NCI-H2227 (cell line): ENCODE measurements around the gene SSBP2.
A peak's percentile ranks its signal among the peaks of the same experiment; 100 is the strongest.

Experiments
- DNase-seq: peaks from one replicate; lab custom pipeline; 2025; ENCODE audit not compliant: unreplicated experiment; lab: John Stamatoyannopoulos, UW

The SSBP2 gene

DNA sequence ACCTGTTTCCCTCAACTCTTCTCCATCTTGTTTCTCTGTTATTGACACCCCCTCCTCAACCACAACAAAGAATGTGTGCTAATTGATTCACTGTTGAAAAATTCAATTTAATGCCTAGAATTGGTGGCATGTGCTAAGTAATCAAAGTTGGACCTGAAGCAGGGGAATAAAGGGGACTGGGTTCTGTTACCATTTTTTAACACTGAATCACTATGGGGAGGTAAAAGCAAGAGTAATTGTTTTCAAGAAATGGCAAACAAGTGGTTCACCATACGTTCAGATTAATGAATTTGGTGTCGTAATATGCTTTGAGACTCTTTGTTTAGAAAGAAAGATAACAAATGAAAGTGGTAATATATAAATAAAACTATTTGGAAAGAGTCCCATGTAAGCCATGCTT, 17.0 kb upstream of the SSBP2 start:
- DNase-seq, result no peak

DNA sequence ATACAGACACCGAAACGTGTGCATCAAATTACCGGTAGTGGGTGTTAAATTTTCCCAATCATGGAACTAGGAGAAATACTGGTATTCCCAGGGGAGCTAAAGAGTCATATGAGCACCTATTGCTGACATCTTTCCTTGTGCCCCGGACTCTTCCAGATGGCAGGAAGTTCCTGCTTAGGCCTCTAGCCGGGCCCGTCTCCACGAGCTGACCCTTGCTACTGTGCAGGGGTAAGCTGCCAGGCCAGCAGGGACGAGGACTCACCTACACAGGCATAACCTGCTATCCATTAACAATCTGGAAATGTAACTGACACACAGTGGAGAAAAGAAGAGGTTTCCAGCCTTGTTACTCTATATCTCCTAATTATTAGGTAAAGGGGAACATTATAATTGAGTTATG, 16.2 kb upstream of the SSBP2 start:
- no peak for DNase-seq

DNA sequence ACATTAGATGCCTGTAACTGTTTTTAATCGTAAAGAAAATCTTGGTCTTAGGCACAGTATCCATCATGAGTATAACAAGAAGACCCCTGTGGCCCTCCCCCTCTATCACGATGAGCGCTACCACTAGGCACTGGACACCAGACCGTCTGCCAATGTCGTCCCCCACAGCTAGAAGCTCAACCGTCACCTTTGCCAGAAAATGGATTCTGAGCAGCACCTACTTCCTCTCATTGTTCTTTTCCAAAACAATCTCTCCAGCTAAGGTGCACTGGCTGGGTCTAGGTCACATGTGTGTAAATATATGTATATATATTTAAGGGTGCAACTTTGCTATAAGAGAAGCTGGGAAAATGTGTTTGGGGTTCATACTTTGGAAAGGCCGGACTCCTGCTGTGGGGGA, 15.7 kb upstream of the SSBP2 start:
- DNase-seq, result no peak

DNA sequence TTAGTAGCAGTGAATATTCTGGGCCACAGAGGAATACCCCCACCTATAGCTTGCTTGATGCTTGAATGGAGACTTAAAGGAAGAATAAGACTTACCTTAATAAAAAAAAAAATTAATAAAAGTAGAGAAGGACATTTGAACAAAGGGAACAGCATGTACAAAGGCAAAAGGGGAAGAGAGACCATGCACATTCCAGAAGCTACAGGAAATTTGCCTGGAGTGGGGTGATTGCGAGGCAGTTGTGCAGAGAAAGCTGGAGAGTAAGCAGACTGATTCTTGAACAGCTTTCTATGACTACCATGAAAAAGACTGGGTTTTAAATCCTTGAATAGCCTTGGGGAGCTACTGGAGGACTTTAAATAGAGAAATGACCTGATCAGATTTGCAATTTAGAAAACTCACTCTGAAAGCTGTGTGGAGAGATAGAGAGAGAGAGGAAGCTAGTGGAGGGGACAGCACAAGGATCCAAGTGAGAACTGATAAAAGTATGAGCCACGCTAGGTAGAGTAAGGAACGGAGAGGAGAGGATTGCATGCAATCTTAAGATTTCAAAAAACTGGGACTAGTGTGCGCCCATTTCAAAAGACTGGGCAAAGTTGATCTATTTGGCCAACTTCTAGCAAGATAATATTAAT, 12.5 kb upstream of the SSBP2 start:
- no peak for DNase-seq

DNA sequence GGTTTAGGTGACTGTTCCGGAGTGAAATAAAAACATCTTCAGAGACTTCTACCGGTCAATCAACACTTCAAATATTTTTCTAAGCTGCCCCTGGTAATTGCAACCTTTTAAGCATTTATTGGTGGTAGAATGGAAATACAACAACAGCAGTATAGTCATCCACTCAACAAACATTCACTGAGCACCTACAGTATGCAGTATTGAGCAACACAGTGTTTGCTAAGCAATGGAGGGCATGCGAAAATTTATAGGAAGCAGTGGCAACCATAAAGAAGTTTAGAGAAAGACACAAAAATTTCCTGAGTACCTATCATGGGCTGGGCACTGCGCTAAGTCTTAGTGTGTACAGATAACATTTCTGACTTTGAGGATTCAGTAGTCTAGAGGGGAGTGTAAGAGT, 12.0 kb upstream of the SSBP2 start:
- DNase-seq, result no peak

DNA sequence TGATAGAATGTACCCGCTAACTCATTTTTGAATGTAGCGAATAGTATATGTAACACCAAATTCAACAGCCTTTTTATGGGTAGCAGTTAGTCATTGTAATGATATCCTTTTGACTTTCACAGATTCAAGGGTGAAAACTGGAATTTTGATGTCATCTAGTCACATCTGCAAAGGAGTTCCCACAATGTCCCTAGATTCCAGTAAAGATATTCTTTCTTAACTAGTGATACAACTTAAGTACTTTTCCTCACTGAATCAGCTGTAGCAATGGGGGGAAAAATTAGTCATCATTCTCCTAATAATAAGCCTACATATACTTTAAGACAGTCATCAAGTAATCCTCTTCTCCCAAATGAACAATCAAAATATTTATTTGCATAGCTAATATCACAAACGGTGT, 11.5 kb upstream of the SSBP2 start:
- DNase-seq, result no peak

DNA sequence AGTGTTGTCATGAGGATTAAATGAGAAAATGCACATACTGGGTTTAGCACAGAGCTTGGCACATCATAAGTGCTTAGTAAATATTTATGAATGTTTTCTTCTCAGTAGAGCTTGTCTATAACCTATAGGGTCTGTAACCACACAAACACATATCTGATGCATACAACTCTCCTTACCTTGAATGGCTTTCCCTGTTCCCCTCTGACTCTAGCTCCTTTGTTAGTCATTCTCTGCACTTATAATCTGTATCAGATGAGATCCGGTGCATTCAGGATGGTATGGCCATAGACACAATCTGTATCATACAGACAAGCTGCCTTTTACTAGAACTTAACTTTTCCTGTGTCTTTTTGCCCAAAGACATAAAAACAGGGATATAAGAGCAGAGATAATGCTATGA, 11.1 kb upstream of the SSBP2 start:
- no peak for DNase-seq

DNA sequence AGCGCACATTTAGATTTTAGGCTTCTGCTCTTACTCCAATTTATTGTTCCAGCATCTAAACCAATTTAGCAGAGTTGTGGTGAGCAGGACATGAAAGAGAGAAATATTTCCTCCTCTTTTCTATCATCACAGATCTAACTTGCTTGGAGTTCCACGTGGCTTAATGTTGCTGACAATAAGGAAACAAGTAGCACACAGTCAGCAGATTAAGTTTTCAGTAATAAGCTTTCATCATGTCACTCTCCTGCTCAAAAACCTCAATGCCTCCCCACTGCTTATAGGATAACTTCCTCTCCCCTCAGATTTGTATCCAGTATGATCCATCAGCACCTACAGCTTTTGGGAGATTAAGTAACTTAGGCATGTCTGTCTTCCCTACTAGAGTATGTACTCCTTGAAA, 10.4 kb upstream of the SSBP2 start:
- no peak for DNase-seq

DNA sequence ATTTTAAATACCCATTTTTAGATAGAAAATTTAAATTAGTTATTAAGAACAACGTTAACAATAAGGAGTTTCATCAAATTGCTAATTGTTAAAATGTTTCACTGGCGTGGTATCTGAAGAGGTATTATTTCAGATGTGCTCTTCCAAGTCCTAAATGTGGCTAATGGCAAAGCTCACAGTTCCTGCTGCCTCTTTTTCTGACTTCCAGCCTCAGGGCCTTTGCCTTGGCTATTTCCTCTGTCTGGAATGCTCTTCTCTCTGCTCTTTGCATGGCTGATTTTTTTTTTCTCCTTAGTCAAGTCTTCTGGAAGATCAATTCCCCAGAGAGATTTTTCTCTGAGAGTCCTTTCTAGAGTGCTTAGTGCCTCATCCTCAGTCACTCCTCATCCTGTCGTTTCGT, 9.6 kb upstream of the SSBP2 start:
- DNase-seq, result no peak

DNA sequence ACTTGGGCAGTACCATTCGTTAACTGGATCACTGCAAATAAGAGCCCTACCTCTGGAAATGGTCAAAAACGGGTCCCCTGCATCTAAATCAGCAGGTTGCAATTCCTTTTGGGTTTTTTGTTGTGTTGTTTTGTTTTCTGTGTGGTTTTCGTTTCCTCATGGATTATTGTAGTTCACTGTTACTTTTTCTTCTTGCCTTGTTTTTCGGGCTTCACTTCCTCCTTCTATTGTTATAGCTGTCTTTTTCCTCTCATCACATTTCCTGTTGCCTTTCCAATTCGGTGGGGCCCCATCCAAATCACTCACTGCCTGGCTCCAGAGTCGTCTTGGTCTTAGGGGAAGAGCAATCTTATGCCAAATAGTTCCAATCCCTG, 8.7 kb upstream of the SSBP2 start:
- no peak for DNase-seq

DNA sequence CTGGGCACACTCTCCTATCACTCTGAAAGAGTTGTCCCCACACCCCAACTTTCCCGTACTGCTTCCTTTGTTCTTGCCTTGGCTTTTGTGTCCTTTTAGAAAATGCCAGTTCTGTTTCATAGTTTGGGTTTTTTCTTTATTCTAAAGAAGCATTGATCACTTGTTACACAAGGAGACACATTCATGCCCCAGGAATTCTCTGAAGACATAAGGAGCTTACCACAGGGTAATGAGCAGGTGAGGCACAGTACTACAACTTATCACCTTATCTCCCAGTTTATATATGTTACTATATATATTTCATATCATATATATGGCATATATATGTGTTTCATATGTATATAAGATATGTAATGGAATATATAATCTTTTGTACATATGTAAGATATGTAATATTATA, 6.5 kb upstream of the SSBP2 start:
- DNase-seq, result no peak

DNA sequence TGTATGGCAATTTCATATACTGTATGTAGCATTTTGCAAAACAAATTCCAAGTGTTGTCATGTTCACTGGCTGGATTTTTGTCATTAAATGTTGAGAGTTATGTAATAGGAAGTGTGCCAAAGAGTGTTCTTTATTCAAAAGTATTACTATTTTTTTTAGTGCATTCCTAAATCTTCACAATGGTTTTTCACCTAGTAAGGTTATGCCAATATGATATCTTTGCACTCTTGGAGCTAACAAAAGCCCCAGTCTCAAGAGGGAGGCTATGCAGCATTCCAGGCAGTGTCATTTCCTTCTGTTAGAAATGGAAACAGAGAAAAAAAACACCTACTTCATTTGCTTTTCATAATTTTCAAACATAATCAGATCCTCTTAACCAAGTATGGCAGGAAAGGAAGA, 5.1 kb upstream of the SSBP2 start:
- DNase-seq, result no peak

DNA sequence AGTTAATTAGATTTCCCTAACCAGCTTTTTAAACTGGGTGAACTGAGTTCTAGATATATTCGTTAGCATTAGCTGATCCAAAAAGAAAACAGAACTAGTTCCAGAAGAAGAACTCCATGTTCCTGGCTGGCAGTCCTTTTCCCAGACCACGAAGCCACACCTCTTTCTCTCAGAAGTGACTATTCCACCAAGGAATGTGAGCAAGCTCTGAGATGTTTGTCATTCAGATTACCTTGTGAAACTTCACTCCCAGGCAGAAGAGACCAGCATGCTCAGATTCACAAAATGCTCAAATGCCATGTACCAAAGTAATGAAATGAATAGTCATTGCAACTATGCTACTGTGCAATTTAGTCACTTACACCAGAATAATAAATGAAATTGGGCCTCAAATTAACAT, 4.4 kb upstream of the SSBP2 start:
- no peak for DNase-seq

DNA sequence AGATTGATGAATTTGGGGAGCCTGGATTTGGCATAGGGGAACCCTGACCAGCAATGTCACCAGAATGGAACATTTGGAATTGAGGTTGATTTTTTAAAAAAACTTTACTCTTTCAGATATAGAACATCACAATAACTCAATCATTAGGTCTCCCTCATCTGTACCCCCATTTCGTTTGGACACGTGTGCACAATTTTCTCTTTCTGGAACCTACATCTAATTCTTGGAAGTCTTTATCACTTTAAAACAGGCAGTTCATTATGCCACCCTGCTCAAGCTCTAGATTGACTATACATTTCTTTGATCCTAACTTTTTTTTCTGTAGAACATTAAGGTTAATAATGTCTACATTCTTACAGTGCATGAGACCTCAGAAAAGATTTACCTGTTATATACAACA, 3.7 kb upstream of the SSBP2 start:
- DNase-seq, result no peak

DNA sequence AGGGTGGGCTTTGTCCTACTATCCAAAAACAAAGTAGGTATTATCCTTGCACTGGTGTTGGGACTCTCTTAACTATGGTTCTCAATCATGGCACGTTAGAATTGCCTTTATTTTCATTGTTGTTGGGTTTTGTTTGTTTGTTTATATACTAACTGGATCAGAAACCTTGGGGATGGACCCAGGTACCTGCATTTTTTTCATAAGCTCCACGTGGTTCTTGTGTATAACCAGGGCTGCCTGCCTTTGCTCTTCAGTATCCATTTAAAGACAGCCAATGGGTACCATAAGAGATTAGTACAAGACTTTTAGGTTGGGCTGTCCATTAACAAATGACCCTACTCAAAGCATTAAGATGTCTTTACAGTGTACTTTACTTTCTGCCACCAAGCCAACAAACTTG, 2.5 kb upstream of the SSBP2 start:
- DNase-seq, result no peak

DNA sequence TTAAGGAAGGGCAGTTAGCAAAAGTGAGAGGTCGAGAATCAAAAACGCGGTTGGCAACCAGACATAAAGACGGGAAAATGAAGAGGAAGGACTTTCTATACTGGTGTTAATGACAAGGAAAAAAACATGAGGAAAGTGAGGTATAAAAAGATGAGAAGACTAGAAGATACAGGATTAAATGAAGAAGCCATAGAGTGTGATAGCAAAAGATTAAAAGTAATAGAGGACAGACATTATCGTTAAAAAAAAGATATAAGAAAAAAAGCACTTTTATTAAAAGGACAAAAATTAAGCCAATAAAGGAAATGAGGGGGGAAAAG, 1.7 kb upstream of the SSBP2 start:
- DNase-seq, result no peak

DNA sequence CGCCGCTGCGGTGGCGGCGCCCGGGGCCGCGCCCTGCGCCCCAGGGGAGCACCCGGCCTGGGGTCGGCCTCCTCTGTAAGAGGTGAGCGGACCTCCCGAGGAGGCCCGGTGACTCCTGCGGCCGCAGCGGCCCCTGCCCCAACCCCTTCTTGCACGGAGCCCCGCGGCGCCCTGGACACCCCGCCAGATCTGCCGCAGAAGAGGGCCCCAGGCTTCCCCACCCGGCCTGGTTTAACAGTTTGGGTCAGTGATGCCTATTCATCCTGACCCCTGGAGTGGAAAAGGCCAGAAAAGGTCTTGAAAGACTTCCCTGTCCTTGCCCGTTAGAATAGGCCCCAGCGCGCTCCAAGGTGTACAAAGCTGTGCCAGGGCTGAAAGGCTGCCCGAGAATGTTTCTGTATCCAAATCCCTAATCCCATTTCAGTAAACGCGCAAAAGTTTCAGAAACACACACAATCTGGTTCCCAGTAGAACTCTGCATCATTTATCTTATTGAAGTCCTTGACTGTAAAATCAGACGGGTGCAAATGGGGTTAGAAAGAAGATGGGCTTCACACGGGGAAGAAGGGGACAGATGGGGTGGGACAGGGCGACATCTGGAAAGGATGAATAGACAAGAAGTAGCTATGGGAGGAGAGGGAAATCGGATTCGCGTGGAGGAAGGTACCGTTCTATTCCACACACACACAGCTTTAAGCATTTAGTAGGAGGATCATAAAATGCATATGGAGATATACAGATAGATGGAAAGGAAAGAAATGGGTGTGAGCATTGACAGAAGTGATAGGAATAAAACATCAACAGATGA, 1.1 kb upstream of the SSBP2 start:
- peak; percentile 38 for DNase-seq

DNA sequence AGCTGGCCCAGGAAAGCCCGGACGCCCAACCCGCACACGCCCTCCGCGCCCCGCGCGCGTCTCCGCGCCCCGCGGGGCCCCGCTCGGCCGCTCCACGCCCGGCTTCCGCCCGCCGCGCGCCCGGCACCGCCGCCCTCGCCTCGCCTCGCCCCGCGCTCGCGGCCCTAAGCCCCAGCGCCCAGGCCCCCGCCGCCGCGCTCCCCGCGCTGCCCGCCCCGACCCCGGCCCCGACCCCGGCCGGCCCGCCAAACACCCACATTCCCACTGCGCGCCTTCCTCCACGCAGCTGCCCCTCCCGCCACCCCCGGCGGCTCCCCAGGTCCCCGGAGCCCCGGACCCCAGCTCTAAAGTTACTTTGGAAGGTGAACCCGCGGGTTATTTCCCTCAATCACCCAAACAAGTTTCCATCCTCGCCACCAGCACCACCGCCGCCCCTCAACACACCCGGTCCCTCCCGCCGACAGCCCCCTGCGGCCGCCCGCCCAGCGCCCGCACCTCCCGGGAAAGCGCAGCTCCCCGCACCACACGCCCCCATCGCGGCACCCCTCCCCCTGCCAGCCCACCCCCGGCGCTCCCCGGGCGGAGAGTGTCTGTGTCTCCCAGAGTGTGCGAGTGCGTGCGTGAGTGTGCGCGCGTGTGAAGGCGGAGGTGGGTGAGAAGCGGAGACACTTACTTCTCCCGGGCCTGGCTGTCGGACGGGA, 439 bp downstream of the SSBP2 start:
- peak; percentile 34 for DNase-seq

DNA sequence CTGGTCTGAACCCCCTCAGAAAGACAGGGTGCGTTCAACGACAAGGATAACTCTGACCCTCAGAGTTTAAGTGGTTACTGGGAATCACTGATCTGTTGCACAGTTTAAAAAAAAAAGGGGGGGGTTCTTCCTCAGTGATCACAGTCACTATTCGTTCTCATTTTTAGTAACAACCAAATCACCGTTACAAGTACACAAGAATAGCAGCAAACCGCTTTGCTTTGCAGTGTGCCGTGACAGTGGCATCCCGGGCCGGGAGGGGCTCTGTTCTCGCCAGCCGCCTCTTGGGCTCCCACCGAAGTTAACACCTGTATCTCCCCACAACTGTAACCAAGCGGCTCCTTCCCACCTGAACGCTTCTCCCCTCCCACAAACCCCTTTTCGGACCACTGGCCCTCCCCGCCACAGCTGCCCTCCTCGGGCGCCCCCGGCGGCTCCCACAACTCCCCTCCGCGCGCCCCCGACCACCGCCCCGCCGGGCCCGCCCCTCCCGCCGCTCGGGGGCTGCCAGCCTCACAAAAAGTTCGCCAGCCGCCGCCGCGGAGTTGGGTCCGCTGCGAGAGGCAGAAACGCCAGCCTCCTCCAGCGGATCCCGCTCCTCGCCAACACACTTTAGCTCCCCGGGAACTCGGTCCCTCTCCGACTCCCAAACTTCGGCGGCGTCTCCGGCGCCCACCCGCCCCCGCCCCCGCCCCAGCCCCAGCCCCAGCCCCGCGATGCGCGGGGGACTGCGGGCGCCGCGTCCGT, 1.2 kb downstream of the SSBP2 start:
- DNase-seq, result peak; percentile 25

DNA sequence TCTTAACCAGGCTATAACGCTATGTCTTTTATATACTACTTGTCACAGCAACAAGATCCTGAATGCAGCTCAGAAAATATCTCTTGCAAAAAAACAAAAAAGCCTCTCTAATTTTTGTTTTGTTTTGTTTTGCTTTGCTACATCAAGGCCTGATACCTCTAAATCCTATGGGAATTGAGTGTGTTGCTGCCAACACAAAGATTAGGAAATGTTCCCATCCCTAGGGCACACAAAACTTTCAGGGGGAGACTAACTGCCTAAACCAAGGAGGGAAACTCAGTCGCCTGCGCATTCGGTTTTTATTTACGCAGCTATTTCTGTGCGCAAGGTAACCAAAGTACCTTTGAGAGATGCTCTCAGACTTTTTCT, 1.7 kb downstream of the SSBP2 start:
- no peak for DNase-seq

DNA sequence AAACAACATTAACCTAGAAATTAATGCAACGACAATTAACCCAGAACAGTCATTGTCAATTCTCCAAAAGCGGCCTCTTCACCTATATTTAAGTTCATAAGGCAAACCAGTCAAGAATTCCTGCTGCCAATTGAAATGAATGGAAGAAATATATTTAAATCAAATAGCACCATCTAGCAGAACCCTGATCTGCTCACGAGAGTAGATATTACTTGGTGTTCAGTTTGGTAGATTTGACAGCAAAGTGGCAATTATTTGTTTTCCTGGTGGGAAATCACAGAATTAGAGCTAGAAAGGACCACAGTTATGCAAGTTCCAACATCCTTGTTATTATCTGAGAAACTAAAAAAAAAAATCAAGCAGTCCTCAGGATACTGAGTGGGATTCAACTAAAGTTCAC, 2.3 kb downstream of the SSBP2 start:
- DNase-seq, result no peak

DNA sequence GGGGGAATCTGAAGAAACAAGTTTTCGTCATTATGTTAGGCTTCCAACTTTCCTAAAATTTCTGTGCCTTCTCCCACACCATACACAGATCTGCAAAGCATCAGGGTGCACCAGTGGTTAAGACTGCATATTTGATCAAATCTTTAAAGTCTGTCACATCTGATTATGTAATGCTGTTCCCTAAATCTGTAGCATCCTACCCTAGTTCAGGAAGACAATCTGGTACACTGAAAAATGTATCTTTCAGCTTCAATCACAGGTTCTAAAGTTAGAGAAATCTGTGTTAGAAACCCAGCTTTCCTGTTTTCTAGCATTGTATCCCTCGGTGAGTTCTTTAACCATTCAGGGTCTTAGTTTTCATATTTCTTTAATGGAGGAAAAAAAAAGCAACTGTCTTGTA, 3.9 kb downstream of the SSBP2 start:
- no peak for DNase-seq
